Breast epithelium (tissue), 4 donors: Measurements from ENCODE around the gene IRS1. TPM values are rescaled to one million over a fixed set of nuclear protein-coding genes. Genes with fewer than 3 reads are reported as not detected.

Experiments used
- DNase-seq, 2 donors: peaks; one replicate each; pipeline ENCODE4 v3.0.0-alpha.2; 2019; ENCODE audit warnings: low spot score in 2 of 2
- H3K27ac ChIP-seq, 2 donors: fragments of 200-600 bp; sonication (generic) in 1 of 2; one replicate each; pipeline ENCODE4 v1.5.1; 2016 to 2019; ENCODE audit warnings: mild to moderate bottlenecking in 1 of 2
- H3K27me3 ChIP-seq, 2 donors: fragments of 200-600 bp; sonication (generic) in 1 of 2; one replicate each; pipeline versions ENCODE4 v1.5.1 to v1.6.0; 2017 to 2019; ENCODE audit warnings: control low read depth in 1 of 2, mild to moderate bottlenecking in 1 of 2
- H3K36me3 ChIP-seq: fragments of 200-600 bp; one replicate; pipeline ENCODE4 v1.5.1; 2019
- H3K4me1 ChIP-seq, 2 donors: fragments of 200-600 bp; sonication (generic); one replicate each; pipeline ENCODE4 v1.5.1; 2016 to 2019; ENCODE audit warnings: control low read depth in 1 of 2
- H3K4me3 ChIP-seq, 3 donors: fragments of 200-600 bp; sonication (generic); 1 replicate in 2 of 3; 2 replicates in 1 of 3; pipeline ENCODE4 v1.5.1; 2016 to 2019; ENCODE audit warnings: mild to moderate bottlenecking in 3 of 3, moderate library complexity in 2 of 3
- H3K9me3 ChIP-seq, 2 donors: fragments of 200-600 bp; sonication (generic) in 1 of 2; one replicate each; pipeline ENCODE4 v1.5.1; 2016 to 2019; ENCODE audit warnings: control low read depth in 1 of 2
- CTCF ChIP-seq, 3 donors: fragments of 450-650 bp; IDR thresholded peaks; one replicate each; pipeline ENCODE4 v1.5.1; 2016 to 2017; ENCODE audit warnings: antibody characterized with exemption in 3 of 3, mild to moderate bottlenecking in 3 of 3, moderate library complexity in 3 of 3
- POLR2A ChIP-seq: fragments of 450-650 bp; IDR thresholded peaks from one replicate; pipeline ENCODE4 v1.6.1; 2016; ENCODE audit warnings: antibody characterized with exemption, mild to moderate bottlenecking, moderate library complexity
- POLR2AphosphoS5 ChIP-seq, 3 donors: sonication (generic); formaldehyde crosslinking; IDR thresholded peaks; one replicate each; pipeline ENCODE4 v1.6.1; 2017; ENCODE audit warnings: antibody characterized with exemption in 3 of 3
- intact Hi-C: fragments of 100-400 bp; cut with DNase I; formaldehyde crosslinking; loops from one replicate; pipeline ENCODE4 v1.15.1; 2023; ENCODE audit warnings: low total_unique reads
- total RNA-seq, 3 donors: library from RNA; depleted of rRNA; stranded (reverse); fragments of >200 nt; gene quantifications; one replicate each; pipeline ENCODE4 v1.1.0, GENCODE V29; 2016

The IRS1 gene
- total RNA-seq, 3 donors from 2014 or later = 18.4 to 48.3 (median 22.3) TPM

DNA sequence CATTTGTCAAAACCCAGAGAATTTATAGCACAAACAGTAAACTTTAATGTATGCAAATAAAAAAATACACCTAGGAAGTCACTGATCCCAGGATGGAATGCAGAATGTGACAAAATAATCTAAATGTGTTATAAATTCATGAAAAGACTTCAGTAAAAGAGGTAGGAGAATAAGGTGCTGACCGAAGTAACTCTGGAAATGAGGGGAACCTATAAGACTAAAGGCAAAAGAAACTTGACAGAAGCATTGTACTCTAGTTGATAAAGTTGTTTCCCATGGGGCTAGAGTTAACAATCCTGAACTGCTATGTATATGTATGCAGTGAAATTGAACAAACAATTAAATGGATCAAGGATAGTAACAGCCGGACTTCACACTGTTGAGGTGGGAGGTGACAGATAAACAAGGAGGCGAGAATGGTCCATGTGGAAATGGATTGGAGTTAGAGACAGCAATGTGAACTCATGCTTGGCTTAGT, 24.5 kb downstream of the IRS1 start:
- H3K4me1 ChIP-seq = peaks cover 0 to 9% of the 10 kb centered on the region in 2 donors
- peaks cover 10% of the 10 kb centered on the region for H3K36me3 ChIP-seq
- H3K27me3 ChIP-seq = no peaks in the 10 kb centered on the region
- H3K27ac ChIP-seq = no peak overlapping the region
- H3K9me3 ChIP-seq = peaks cover 0 to 12% of the 10 kb centered on the region in 2 donors
- no peak overlapping the region for H3K4me3 ChIP-seq
- intact Hi-C loops = no loop called here
- TF ChIP-seq CTCF (IDR thresholded peaks at IDR 0.05) = no peak
- TF ChIP-seq POLR2AphosphoS5 (IDR thresholded peaks at IDR 0.05) = no peak
- no peak for TF ChIP-seq POLR2A
- no peak for DNase-seq

DNA sequence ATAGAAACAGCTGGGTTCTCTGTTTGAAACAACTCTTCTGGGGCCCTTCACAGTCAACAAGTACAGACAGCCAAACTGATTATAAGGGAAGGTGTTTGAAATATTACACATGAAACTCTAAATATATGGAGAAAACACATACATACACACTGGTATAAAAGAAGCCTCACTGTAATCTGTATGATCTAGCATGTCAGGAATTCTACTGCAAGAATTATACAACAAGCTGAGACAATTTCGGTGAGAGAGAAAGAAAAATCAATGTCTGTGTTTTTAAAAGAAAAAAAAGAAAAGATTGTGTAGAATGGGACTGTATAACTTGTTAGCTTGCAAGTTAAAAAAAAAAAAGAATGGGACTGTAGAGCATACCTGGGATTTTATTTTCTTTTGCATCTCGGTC, 26.3 kb downstream of the IRS1 start:
- Histone ChIP-seq H3K27me3 (no peaks in the 10 kb centered on the region), H3K4me3 (no peak overlapping the region), H3K4me1 (peaks cover 0 to 9% of the 10 kb centered on the region in 2 donors), H3K36me3 (peaks cover 10% of the 10 kb centered on the region), H3K27ac (peak overlapping the region; percentile 45 to 67), H3K9me3 (peaks cover 0 to 12% of the 10 kb centered on the region in 2 donors)
- intact Hi-C loops = no loop called here
- DNase-seq = no peak
- TF ChIP-seq POLR2A (no peak), POLR2AphosphoS5 (IDR thresholded peaks at IDR 0.05) (no peak), CTCF (IDR thresholded peaks at IDR 0.05) (no peak)

DNA sequence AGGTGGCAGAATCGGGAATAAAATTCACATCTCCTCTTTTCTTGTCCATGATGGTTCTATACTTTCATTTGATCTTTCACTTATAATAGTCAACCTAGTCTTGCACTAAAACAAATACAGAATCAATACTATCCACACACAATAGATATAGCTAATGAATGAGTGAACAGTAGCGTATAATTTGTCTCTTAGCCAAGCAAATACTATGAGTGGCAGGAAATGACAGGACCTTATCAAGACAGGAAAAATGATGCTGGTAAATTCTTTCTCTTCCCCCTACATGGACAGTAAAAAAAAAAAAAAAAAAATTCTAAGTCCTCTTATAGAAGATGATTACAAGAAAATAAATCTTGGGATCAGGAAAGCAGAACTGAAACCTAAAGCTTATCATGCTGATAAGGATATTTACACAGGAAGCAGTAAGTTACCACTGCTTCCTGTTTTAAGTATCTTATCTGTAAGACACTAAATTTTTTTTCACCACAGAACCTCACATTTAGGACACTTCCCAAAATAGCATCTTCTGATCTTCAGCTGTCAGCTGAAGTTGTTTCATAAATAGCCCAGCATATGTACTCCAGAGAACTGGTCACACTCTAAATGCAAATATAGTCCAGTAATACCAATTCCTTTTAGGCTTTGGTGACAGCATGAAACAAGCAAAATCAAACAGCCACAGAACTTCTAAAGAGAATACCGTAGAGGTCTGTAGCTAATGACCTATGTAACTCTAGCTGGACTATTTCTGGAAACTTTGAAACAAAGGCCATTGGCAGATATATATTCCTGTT, 27.0 kb downstream of the IRS1 start:
- peak overlapping the region; percentile 36 to 67 for H3K27ac ChIP-seq
- intact Hi-C loops = no loop called here
- no peaks in the 10 kb centered on the region for H3K27me3 ChIP-seq
- H3K36me3 ChIP-seq = peaks cover 10% of the 10 kb centered on the region
- H3K4me1 ChIP-seq = peaks cover 0 to 9% of the 10 kb centered on the region in 2 donors
- TF ChIP-seq POLR2AphosphoS5 (IDR thresholded peaks at IDR 0.05) = no peak
- DNase-seq = no peak
- peak overlapping the region in 1 of 3 donors; percentile 14 for H3K4me3 ChIP-seq
- H3K9me3 ChIP-seq = peaks cover 0 to 12% of the 10 kb centered on the region in 2 donors

- intact Hi-C loops = no loop called here
- TF ChIP-seq CTCF (IDR thresholded peaks at IDR 0.05) = no peak
- TF ChIP-seq POLR2AphosphoS5 (IDR thresholded peaks at IDR 0.05) = no peak
- TF ChIP-seq POLR2A = no peak
- Histone ChIP-seq H3K27me3 (no peaks in the 10 kb centered on the region), H3K4me1 (peaks cover 0 to 9% of the 10 kb centered on the region in 2 donors), H3K27ac (peak overlapping the region in 1 of 2 donors; percentile 67), H3K9me3 (peaks cover 0 to 12% of the 10 kb centered on the region in 2 donors), H3K4me3 (no peak overlapping the region), H3K36me3 (peaks cover 10% of the 10 kb centered on the region)
- DNase-seq = no peak
These were observed 28.6 kb downstream of the IRS1 start for GRCh38 chr2:226771067-226771466.

- no peaks in the 10 kb centered on the region for H3K4me1 ChIP-seq
These were observed 32.4 kb downstream of the IRS1 start for GRCh38 chr2:226767056-226767813.

More at GRCh38 chr2:226767056-226767813, 32.4 kb downstream of the IRS1 start:
- TF ChIP-seq CTCF (IDR thresholded peaks at IDR 0.05) = no peak
- no peak for TF ChIP-seq POLR2AphosphoS5 (IDR thresholded peaks at IDR 0.05)
- TF ChIP-seq POLR2A = no peak
- H3K36me3 ChIP-seq = no peaks in the 10 kb centered on the region
- no peak overlapping the region for H3K4me3 ChIP-seq
- intact Hi-C loops = no loop called here
- no peak for DNase-seq
- H3K27ac ChIP-seq = peak overlapping the region in 1 of 2 donors; percentile 22
- no peaks in the 10 kb centered on the region for H3K27me3 ChIP-seq
- no peaks in the 10 kb centered on the region for H3K9me3 ChIP-seq
